GM06990 (cell line): ENCODE measurements around the gene CLEC4E.

ENCODE experiments used
- DNase-seq: peaks from one replicate; pipeline ENCODE4 v3.0.0-alpha.2; 2011; ENCODE audit not compliant: insufficient read length; ENCODE audit errors: extremely low read depth
- H3K27me3 ChIP-seq: replicated peaks from 2 replicates; pipeline ENCODE4 v1.6.0; 2011; ENCODE audit warnings: low read length; ENCODE audit not compliant: control insufficient read depth, insufficient read depth
- H3K36me3 ChIP-seq: 2 replicates; pipeline ENCODE4 v1.5.1; 2011; ENCODE audit warnings: low read length; ENCODE audit not compliant: control insufficient read depth, insufficient read depth
- H3K4me3 ChIP-seq: replicated peaks from 2 replicates; pipeline ENCODE4 v1.5.1; 2011; ENCODE audit warnings: low read depth, mild to moderate bottlenecking, control low read depth, low read length
- CTCF ChIP-seq: IDR thresholded peaks from 2 replicates; pipeline ENCODE4 v1.5.1; 2011; ENCODE audit warnings: low read length, control low read depth, mild to moderate bottlenecking, inconsistent platforms; ENCODE audit not compliant: insufficient read depth, poor library complexity, severe bottlenecking

CLEC4E gene

GRCh38 chr12:8532045-8532444 lies 8.7 kb downstream of the CLEC4E start:
- DNase-seq: no peak
- Histone ChIP-seq H3K4me3 (no peak overlapping the region), H3K36me3 (no peaks in the 10 kb centered on the region), H3K27me3 (no peaks in the 10 kb centered on the region; the same call in 1 of the 2 replicates)
- TF ChIP-seq CTCF: no peak

- DNase-seq: no peak
- TF ChIP-seq CTCF: no peak
- H3K4me3 ChIP-seq: no peak overlapping the region
Observed at GRCh38 chr12:8527250-8528130, 13.2 kb downstream of the CLEC4E start.

GRCh38 chr12:8519171-8519570 lies 21.5 kb downstream of the CLEC4E start:
- no peak overlapping the region for H3K4me3 ChIP-seq
- no peak for DNase-seq
- no peaks in the 10 kb centered on the region for H3K36me3 ChIP-seq
- no peak for TF ChIP-seq CTCF
- no peaks in the 10 kb centered on the region; the same call in 1 of the 2 replicates for H3K27me3 ChIP-seq

More at GRCh38 chr12:8527250-8528130, 13.2 kb downstream of the CLEC4E start:
- no peaks in the 10 kb centered on the region for H3K36me3 ChIP-seq
- H3K27me3 ChIP-seq: no peaks in the 10 kb centered on the region; the same call in 1 of the 2 replicates

GRCh38 chr12:8517971-8518370 lies 22.7 kb downstream of the CLEC4E start:
- Histone ChIP-seq H3K36me3 (no peaks in the 10 kb centered on the region), H3K27me3 (no peaks in the 10 kb centered on the region; the same call in 1 of the 2 replicates), H3K4me3 (no peak overlapping the region)
- TF ChIP-seq CTCF: no peak
- no peak for DNase-seq

- DNase-seq: no peak
- Histone ChIP-seq H3K27me3 (no peaks in the 10 kb centered on the region), H3K36me3 (no peaks in the 10 kb centered on the region), H3K4me3 (no peak within 1 kb of the TSS)
- no peak for TF ChIP-seq CTCF
Observed at GRCh38 chr12:8513256-8513655, 27.4 kb downstream of the CLEC4E start, which contains the start of gene CLEC4D. TSS of gene CLEC4D (plus strand) at chr12:8513503. CDS start at chr12:8513733, 230 bp downstream.
